Ramos (cell line): ENCODE data around the gene CTBS.

Experiments
- in situ Hi-C: fragments of 300-500 bp; cut with MboI; formaldehyde crosslinking; loops from one replicate; pipeline ENCODE4 v1.14.3; 2022; ENCODE audit warnings: low sequenced_read_pairs; ENCODE audit not compliant: unreplicated experiment

Gene CTBS, protein sequence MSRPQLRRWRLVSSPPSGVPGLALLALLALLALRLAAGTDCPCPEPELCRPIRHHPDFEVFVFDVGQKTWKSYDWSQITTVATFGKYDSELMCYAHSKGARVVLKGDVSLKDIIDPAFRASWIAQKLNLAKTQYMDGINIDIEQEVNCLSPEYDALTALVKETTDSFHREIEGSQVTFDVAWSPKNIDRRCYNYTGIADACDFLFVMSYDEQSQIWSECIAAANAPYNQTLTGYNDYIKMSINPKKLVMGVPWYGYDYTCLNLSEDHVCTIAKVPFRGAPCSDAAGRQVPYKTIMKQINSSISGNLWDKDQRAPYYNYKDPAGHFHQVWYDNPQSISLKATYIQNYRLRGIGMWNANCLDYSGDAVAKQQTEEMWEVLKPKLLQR

DNA sequence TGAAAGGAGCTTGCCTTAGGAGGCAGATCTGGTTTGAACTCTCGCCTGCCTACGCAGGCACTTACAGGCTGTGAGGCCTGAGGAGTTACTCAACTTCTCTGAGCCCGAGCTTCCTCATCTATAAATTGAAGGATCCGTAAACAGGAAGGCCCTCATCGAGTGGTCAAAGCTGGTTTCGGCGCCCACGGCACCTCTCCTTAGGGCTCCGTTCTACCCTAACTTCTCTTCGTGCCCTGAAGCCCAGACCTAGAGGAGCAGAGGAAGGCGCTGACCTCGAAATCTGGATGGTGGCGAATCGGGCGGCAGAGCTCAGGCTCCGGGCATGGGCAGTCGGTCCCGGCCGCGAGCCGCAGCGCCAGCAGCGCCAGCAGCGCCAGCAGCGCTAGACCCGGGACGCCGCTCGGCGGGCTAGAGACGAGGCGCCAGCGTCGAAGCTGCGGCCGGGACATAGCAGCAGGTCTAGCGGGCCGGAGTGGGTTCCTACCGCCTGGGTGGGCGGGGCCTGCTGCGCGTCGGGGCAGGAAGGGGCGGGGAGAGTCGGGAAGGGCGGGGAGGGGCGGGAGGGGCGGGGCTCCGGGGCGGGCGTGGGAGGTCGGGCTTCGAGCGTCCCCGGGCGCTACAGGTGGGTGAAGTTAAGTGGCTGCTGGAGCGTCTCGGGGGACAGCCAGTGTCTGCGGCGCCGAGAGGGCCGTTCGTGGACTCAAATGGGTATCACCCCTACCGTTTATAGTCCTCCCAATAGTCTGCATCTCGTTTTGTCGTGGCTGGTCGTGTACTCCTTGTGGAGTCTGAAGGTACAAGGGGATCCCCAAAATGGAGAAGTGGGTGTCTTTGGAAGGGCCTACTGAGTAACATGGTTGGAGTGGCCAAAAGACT lies at the start of gene CTBS:
CTBS (minus strand) TSS at position 474 of the 876 bp plus-strand sequence; CDS start at position 449, 25 bp downstream.
- in situ Hi-C loops, result loop anchor here (10.0 kb wide), 1 partner anchor 69 kb away; the partner anchor contains the start of genes GNG5 and SPATA1

DNA sequence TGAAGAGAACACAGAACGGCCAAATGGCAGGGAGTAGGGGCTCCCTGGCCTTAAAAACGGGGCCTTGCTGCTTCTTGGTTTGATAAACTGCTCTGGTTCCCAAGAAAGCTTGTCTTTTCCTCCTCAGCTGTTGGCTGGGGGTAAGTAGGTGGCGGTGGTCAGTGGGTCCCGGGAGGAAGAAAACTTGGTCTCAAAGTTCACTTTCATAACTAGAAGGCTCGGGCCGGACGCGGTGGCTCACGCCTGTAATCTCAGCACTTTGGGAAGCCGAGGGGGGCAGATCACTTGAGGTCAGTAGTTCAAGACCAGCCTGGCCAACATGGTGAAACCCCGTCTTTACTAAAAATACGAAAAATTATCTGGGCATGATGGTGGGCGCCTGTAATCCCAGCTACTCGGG lies 47.3 kb upstream of the CTBS start:
- in situ Hi-C loops, result loop anchor here (10.0 to 25.0 kb wide), 3 partner anchors 177 to 709 kb away; partner anchors contain the start of gene PRKACB

DNA sequence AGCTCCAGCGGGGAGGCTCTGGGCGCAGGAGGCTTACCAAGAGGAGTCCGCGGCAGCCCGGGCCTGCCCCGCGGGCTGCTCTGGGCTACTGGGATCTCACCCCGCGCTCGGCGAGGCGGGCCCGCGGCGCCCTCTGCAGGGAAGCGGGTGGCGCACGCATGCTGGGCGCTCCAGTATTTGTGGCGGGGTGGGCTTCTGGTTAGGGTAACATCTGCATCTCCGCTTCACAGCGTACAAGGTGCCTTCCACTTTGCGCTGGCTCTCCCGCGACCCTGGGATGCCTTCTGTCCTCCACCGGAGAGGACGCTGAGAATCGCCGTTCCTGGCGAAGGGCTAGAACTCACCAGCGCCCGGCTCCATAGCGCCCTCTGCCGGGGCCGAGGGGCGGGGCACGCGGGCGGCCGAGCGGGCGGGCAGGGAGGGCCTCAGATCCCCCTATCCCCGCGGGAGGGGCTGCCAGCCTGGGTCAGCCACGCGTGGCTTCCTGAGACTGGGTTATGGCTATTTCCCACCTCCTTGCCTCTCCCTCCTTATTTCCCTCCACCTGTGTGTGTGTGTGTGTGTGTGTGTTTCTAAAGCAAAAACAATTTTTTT lies 46.6 kb upstream of the CTBS start:
- in situ Hi-C loops, result loop anchor here (10.0 to 25.0 kb wide), 3 partner anchors 176 to 709 kb away; partner anchors contain the start of gene PRKACB

DNA sequence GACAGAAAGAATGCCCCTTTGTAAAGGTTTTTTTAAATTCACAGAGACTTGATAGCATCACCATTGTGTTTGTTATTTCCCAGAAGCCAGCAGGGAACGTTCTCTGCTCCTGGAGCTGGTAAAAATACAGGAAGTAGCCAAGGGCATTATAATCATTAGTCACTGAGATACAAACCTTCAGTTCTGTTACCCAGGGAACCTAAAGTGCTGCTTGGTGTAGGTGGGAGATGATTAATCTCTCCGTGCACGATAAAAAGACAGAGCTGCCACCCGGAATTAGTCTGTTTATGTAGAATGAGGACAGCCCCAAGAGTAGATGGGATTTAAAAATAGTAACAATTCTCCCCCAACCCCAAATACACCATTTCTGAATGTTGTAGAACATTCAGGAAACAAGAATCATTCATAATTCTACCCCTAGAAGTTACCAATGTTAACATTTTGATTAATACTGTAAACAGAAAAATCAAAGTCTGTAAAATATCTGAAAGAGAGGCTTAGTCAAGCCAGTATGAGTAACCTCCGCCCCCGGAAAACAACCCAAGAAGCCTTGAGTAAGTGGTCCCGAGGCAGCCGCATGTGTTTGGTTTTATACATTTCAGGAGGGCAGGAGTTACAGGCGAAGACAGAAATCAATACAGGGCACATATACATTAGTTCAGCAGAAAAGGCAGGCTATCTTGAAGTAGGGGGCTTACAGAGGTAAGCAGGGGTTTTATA lies 45.3 kb upstream of the CTBS start:
- in situ Hi-C loops, result loop anchor here (10.0 to 25.0 kb wide), 3 partner anchors 175 to 707 kb away; partner anchors contain the start of gene PRKACB

DNA sequence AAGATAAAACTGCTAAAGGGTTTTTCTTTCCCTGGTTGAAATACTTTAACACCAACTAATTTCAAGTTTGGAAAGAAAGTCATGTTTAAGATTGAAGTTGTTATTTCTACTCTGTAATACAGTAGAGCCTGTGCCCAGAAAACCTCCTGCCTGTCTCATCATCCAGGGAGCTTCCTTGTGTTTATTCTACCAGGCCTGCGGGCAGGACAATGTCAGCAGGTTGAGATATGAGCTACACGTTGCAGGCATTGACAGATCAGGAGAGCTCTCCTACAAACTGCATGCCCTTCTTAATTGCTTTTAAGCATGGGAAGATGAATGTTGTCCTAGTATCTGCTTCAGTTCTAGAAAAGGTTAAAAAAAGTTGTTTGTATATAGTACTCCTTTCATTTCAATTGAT lies 43.1 kb upstream of the CTBS start:
- in situ Hi-C loops, result loop anchor here (25.0 kb wide), 2 partner anchors 480 to 705 kb away; partner anchors contain the start of gene PRKACB

DNA sequence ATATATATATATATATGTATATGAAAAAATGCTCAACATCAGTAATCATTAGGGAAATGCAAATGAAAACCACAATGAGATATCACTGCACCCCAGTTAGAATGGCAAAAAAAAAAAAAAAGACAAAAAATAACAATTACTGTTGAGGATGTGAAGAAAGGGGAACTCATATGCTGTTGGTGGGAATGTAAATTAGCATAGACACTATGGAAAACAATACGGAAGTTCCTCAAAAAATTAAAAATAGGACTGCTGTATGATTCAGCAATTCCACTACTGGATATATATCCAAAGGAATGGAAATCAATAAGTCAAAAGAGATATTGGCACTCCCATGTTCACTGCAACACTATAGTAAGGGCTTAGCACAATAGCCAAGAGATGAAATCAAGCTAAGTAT lies 41.5 kb upstream of the CTBS start:
- in situ Hi-C loops, result loop anchor here (25.0 kb wide), 2 partner anchors 478 to 703 kb away; partner anchors contain the start of gene PRKACB

DNA sequence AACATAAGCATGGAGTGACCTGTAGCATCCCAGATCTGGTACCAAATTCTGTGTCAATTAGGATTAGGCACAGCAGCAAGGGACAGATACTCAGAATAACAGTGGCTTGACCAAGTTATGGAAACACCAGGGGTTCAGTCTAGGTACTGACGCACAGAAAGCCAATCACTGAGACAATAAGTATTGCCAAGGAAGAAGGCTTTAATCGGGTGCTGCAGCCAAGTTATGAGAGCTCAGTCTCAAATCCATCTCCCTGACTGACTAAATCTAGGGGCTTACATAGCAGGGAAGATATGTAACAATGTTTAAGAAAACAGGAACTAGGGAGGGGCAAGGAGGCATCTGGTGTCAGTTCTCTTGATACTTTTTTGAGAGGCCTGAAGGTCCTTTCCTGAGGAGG lies 39.6 kb upstream of the CTBS start:
- in situ Hi-C loops, result loop anchor here (25.0 kb wide), 2 partner anchors 477 to 702 kb away; partner anchors contain the start of gene PRKACB

DNA sequence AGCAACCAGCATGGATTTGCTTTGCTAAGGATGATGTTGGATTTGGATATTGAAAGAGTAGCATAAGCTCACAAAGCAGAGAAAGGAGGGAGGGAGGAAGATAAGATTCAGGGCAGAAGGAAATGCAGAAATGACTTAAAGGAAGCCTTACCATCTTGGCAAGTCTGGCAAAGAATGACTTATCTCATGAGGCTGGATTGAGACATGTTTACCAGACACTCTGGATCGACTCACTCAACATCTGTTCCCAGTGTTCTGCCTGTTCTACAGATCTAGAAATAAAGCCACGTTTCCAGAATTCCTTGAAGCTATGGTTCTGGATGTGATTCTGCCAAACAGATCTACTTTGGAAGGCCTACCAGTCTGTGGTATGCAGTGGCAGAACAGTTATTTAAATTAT lies 38.8 kb upstream of the CTBS start:
- in situ Hi-C loops, result loop anchor here (25.0 kb wide), 2 partner anchors 476 to 701 kb away; partner anchors contain the start of gene PRKACB

DNA sequence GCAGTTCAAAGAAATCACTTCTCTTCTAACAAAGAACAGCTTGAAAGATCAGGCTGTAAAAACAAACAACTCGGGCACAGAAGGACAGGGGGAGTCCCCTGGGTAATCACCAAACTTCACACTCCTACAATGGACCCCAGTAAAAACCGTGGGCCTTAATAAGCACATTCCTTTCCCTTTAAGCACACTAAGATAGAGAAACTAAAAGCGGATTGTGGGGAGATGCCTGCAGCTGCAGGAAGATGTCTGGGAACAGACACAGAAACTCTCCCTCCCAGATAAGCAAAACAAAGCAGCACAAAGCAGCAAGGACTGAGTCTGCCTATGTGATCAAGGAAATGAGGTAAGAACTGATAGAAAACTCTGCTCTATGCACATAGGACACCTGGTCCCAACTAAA lies 37.6 kb upstream of the CTBS start:
- in situ Hi-C loops, result loop anchor here (25.0 kb wide), 2 partner anchors 474 to 699 kb away; partner anchors contain the start of gene PRKACB

DNA sequence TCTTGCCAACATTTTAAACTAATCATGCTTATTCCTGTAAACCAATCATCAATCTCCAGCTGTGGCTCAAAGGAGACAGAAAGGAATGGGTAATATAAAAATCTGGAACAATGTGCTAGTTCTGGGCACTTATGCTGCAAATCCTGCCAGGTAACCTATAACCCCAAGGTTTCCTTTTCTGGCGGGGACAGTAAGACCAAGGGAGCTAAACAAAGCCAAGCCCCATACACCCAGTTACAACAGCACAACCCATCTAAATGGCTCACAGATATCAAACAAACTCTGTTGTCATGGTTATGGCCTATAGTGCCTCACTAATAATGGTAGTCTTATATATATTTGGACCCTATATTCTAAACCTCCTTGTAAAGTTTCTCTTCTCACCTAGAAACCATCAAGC lies 36.9 kb upstream of the CTBS start:
- in situ Hi-C loops, result loop anchor here (25.0 kb wide), 2 partner anchors 474 to 699 kb away; partner anchors contain the start of gene PRKACB

DNA sequence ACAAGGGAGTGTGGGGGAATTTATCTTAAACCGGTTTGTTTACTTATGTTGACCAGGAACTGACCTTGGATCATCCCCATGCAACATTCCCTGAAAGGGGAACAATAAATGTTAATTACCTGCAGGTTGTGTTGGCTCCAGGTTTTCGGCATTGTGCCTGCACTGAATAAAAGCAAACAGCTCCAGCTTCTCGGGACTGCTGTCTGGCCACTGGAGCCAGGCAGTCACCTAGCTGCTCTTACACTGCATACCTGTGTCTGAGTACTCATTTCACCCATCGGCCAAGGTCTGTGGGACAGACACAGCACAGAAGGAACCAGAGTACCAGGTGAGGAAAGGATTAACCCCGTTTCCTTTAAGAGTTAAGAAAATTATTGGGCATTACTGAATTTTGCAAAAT lies 32.7 kb upstream of the CTBS start:
- in situ Hi-C loops, result loop anchor here (25.0 kb wide), 2 partner anchors 470 to 695 kb away; partner anchors contain the start of gene PRKACB

DNA sequence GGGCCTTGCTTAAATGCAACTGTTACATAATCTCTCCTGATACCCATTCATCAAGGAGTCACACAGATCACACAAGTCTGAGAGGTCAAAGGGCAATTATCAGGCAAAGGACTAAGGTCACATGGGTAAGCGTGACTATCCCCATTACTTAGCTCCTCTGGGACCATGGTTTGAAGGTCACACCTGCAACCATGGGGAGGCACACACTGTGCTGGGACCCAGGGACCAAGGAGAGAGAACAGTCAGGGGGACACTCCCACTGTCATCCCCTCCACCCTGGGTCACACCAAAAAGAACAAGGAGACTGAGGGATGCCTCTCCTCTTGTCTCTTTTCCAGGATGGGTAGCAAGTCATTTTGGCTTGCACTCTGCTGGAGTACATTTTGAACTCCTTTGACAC lies 30.9 kb upstream of the CTBS start:
- in situ Hi-C loops, result loop anchor here (25.0 kb wide), 2 partner anchors 468 to 693 kb away; partner anchors contain the start of gene PRKACB

DNA sequence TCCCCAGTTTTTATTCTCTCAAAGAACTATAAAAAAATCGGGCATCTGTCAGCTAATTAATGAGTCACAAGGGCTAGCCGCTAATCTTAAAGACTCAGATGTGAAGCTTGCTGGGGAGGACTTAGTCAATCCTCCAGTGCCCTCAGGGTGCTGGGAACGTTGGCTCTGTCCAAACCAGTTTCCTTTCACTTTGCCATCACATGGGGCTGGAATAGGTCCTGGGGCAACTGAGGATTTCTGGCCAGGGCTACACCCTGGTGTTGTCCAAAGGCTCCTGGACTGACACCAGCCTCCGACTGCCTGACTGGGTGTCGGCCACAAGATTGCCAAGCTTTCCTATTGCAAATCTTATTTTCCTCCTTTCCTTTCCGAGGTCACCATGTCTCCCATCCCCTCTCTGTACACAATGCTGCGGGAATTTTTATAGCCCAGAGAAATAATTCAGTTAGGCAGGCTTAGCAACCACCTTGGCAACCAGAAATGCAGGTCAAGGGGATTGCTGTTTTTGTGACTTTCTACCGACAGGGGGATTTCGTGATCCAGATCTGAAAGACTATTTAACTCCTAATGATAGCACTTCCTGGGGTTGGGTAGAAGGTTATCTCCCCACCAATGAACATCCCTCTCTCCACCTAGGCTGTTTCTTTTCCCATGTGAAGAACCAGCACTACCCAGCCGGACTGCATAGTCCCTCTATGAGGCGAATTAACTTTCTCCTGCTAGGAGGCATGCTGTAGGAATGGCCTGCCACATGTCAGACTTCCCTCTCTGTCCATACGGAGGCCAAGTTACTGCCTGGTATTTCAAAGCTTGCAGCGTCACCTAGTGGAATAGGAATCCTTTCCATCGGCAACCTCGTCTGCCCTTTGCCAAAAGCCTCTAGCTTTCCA lies 29.9 kb upstream of the CTBS start:
- in situ Hi-C loops, result loop anchor here (25.0 kb wide), 2 partner anchors 467 to 692 kb away; partner anchors contain the start of gene PRKACB

DNA sequence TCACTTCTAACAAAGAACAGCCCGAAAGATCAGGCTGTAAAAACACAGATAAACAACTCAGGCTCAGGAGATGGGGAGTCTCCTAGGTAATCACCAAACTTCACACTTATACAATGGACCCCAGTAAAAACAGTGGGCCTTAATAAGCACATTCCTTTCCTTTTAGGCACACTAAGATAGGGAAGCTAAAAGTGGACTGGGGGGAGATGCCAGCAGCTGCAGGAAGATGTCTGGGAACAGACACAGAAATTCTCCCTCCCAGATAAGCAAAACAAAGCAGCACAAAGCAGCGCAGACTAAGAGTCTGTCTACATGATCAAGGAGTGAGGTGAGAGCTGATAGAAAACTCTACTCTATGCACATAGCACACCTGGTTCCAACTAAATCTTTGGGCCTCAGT lies 29.0 kb upstream of the CTBS start:
- in situ Hi-C loops, result loop anchor here (25.0 kb wide), 2 partner anchors 466 to 691 kb away; partner anchors contain the start of gene PRKACB

DNA sequence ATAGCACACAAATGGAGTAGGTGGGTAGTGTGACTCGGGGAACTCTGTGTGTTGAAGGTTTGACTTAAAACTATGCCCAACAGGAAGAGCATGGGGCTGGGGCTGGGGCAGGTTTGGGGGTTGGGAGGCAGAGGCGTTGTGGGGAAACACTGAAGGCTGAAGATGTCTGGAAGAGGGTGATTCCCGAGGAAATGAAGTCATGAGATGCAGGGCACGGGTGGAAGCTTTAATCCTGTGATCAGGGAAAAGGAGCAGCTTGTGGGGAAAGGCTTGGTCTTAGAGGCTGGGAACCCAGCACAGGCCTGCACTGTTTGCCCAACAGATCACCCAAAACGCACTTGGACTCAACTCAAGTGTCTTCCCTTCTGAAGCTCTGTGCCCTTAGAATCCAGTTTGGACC lies 26.6 kb upstream of the CTBS start:
- in situ Hi-C loops, result loop anchor here (25.0 kb wide), 2 partner anchors 463 to 688 kb away; partner anchors contain the start of gene PRKACB

DNA sequence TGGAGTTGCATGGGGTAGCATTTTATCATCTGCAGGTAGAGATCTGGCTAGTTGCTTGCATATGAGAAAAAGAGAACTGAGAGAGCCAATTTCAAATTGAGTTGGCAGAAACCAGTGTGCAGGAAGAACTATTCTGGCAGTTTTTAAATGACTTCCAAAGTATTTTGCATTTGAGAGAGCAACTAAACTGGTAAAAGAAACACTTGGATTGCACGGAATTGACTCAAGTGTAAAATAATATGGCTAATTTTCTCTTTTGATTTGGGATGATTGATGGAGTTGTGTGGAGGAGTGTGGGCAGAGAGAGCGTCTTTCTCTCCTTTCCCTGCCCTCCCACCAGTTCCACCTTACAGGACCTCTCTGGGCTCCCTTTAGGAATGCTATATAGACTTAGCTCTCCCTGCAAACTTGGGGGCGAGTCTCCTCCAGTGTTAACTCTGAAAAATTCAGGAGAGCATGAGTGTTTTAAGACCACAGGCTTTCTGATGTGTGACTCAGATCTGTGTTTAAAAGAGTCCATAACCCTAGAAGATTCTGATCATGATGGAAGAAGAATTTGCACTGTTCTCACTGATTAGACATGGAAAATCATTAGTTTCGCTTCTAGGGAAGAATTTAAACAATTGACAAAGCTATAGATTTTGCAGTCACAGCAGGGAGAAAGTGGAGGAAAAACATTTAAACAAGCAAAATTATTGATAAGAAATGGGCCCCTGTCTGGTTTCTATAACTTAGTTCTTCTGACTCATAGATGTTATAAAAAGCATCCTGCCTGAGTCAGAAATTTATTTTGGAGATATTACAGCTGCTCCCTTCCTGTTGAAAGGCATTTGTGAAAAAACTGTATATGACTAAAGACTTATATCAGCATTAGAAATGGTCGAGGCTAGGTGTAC lies 24.9 kb upstream of the CTBS start:
- in situ Hi-C loops, result no loop called here

DNA sequence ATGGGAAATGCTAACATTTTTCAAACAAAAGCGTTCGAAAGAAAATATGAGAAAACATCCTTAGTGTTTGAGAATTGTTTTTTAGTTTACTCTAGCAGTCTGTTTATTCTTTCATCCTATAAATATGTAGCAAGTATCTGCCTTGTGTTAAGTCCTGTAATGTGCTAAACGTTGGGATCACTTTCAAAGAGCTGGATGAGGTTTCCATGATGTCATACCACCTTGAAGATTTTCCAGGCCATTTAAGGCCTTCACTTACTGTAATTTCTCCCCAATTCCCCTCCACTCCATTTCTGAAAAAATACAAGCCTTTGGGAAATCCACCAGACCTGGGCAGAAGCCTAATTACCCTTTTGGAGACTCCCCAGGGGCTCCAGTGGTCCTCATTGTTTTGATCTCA lies 24.2 kb upstream of the CTBS start:
- in situ Hi-C loops, result no loop called here
